Left lung (tissue), 10 donors: ENCODE measurements around the gene DST. TPM values are rescaled to one million over a fixed set of nuclear protein-coding genes. Genes with fewer than 3 reads are reported as not detected.
"Not testable (repeated sequence)": the region's sequence is repeated elsewhere in the genome, so short reads cannot be mapped to it uniquely, and the experiment has no call there.

Experiments used
- ATAC-seq: fragments of 200-7000 bp; cut with Tn5 transposase; one replicate; pipeline ENCODE4 v1.9.1; 2020; ENCODE audit warnings: moderate library complexity
- DNase-seq, 4 donors: peaks; one replicate each; pipeline ENCODE4 v3.0.0-alpha.2; 2013 to 2020
- H3K27ac ChIP-seq, 2 donors: fragments of 200-600 bp; sonication (generic) in 1 of 2; one replicate each; pipeline versions ENCODE4 v1.5.0 to v1.8.0; 2020 to 2021
- H3K27me3 ChIP-seq, 2 donors: fragments of 200-600 bp; sonication (generic) in 1 of 2; one replicate each; pipeline versions ENCODE4 v1.5.0 to v1.8.0; 2020 to 2021
- H3K36me3 ChIP-seq, 2 donors: fragments of 200-600 bp; sonication (generic) in 1 of 2; one replicate each; pipeline versions ENCODE4 v1.5.0 to v1.8.0; 2020 to 2021
- H3K4me1 ChIP-seq, 2 donors: fragments of 200-600 bp; one replicate each; pipeline ENCODE4 v1.8.0; 2021
- H3K4me3 ChIP-seq, 2 donors: fragments of 200-600 bp; sonication (generic) in 1 of 2; one replicate each; pipeline versions ENCODE4 v1.5.0 to v1.8.0; 2020 to 2021; ENCODE audit warnings: mild to moderate bottlenecking in 1 of 2
- H3K9me3 ChIP-seq, 2 donors: fragments of 200-600 bp; sonication (generic) in 1 of 2; one replicate each; pipeline versions ENCODE4 v1.5.0 to v1.8.0; 2020 to 2021
- intact Hi-C, 2 donors: fragments of 100-400 bp; cut with DNase I; formaldehyde crosslinking; loops; one replicate each; pipeline versions ENCODE4 v1.11.2 to v1.14.2; 2022
- polyA plus RNA-seq, 6 donors: library from polyadenylated mRNA; unstranded; fragments of 120-200 nt; gene quantifications; one replicate each; pipeline ENCODE4 v1.2.1, GENCODE V29; 2013; ENCODE audit not compliant: insufficient read length in 6 of 6
- total RNA-seq, 2 donors: library from RNA; stranded (reverse); fragmentation: NEBNext Ultra II Directional; extraction: Animal tissue kit (Norgen Biotek cat#: 25700); gene quantifications; one replicate each; pipeline ENCODE4 v1.2.1, GENCODE V29; 2021
- TF ChIP-seq, protein P1 (sequence below), 2 donors: fragments of 200-600 bp; sonication (generic) in 1 of 2; IDR thresholded peaks; one replicate each; pipeline versions ENCODE4 v1.5.0 to v1.8.0; 2021; ENCODE audit warnings: antibody characterized with exemption in 2 of 2
- donor health status: DM: no; HTN: yes; CAD: no.
- donor health status: DM: no; HTN: no; CAD: no.

DST gene
- total and polyA plus RNA-seq, 8 donors, result 290 to 636 (median 504) TPM

DNA sequence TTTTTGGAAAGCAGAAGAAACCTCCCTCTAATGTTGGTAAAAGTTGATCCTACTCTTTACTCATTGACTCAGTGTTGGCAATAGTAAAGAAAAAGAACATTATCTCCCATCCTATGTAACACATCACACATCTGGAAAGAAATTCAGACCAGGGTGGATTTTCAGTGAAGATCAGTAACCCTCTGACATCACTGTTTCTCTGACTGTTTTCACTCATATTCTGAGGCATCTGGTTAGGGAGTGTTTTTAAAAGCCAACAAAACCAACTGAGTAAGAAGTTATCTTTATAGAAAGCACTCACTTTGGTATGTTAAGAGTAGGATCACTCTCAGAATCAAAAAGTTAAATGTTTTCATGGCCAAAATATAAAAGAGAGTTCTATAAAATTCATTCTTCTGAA lies 143.6 kb downstream of the DST start:
- TF ChIP-seq, protein P1, sequence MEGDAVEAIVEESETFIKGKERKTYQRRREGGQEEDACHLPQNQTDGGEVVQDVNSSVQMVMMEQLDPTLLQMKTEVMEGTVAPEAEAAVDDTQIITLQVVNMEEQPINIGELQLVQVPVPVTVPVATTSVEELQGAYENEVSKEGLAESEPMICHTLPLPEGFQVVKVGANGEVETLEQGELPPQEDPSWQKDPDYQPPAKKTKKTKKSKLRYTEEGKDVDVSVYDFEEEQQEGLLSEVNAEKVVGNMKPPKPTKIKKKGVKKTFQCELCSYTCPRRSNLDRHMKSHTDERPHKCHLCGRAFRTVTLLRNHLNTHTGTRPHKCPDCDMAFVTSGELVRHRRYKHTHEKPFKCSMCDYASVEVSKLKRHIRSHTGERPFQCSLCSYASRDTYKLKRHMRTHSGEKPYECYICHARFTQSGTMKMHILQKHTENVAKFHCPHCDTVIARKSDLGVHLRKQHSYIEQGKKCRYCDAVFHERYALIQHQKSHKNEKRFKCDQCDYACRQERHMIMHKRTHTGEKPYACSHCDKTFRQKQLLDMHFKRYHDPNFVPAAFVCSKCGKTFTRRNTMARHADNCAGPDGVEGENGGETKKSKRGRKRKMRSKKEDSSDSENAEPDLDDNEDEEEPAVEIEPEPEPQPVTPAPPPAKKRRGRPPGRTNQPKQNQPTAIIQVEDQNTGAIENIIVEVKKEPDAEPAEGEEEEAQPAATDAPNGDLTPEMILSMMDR (IDR thresholded peaks at IDR 0.05), result no peak
- peaks cover 0 to 12% of the 10 kb centered on the region in 2 donors for H3K36me3 ChIP-seq
- H3K4me3 ChIP-seq, result no peak overlapping the region
- intact Hi-C loops, result no loop called here
- no peaks in the 10 kb centered on the region for H3K4me1 ChIP-seq
- no peaks in the 10 kb centered on the region for H3K9me3 ChIP-seq
- H3K27me3 ChIP-seq, result no peaks in the 10 kb centered on the region
- ATAC-seq, result no peak
- DNase-seq, result no peak
- H3K27ac ChIP-seq, result no peak overlapping the region

DNA sequence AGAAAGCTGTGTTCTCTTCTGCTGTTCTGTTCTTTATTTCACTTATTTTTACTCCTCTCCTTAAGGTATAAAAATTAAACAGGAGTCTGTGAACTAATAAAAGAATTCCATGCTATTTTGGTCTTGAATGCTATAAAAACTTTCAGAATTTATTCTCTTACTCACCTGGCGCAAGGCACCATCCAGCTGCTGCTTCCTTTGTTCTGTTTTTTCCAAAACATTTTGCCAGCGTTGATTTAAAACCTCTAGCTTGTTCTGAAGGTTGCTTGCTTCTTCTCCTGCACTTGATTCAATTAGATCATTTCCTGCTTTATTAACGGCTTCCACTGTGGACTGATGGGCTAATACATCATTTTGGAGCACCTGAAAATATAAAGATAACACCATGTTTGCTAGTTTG lies 145.0 kb downstream of the DST start:
- Histone ChIP-seq H3K9me3 (no peaks in the 10 kb centered on the region), H3K36me3 (peaks cover 0 to 15% of the 10 kb centered on the region in 2 donors), H3K4me1 (no peaks in the 10 kb centered on the region), H3K4me3 (no peak overlapping the region), H3K27me3 (no peaks in the 10 kb centered on the region), H3K27ac (no peak overlapping the region)
- TF ChIP-seq, protein P1 (IDR thresholded peaks at IDR 0.05), result no peak
- ATAC-seq (no peak), DNase-seq (no peak)
- intact Hi-C loops, result no loop called here

DNA sequence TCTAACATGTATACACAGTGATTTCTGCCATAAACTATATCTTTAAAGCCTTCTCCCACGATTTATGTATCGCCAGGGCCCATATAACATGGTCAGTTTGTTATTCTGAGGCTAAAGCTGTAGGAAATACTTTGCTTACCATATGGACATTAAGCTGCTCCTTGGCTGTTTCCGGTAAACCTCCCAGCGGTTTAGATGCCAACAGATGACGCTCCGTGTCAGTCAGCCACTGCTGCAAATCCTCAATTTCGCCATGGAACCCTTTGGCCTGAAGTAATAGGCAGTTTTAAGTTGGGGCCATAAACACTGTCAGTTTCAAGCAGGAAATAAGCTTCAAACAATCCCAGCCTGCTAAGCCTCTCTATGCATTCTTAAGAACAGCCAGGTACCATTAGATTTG lies 145.4 kb downstream of the DST start:
- ATAC-seq, result no peak
- DNase-seq, result no peak
- intact Hi-C loops, result no loop called here
- no peaks in the 10 kb centered on the region for H3K9me3 ChIP-seq
- no peak overlapping the region for H3K4me3 ChIP-seq
- H3K27ac ChIP-seq, result no peak overlapping the region
- no peaks in the 10 kb centered on the region for H3K27me3 ChIP-seq
- TF ChIP-seq, protein P1 (IDR thresholded peaks at IDR 0.05), result no peak
- no peaks in the 10 kb centered on the region for H3K4me1 ChIP-seq
- H3K36me3 ChIP-seq, result peaks cover 0 to 19% of the 10 kb centered on the region in 2 donors

DNA sequence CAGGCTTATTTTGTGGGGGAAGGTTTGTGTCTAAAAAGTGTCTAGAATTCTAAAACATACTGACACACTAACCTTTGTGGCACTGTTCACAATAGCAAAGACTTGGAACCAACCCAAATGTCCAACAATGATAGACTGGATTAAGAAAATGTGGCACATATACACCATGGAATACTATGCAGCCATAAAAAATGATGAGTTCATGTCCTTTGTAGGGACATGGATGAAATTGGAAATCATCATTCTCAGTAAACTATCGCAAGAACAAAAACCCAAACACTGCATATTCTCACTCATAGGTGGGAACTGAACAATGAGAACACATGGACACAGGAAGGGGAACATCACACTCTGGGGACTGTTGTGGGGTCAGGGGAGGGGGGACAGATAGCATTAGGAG lies 146.0 kb downstream of the DST start:
- H3K4me3 ChIP-seq, ATAC-seq, H3K27me3 ChIP-seq, H3K4me1 ChIP-seq, DNase-seq, H3K27ac ChIP-seq, intact Hi-C loops, H3K9me3 ChIP-seq: not testable (repeated sequence)
- peaks cover 0 to 24% of the 10 kb centered on the region in 2 donors for H3K36me3 ChIP-seq

DNA sequence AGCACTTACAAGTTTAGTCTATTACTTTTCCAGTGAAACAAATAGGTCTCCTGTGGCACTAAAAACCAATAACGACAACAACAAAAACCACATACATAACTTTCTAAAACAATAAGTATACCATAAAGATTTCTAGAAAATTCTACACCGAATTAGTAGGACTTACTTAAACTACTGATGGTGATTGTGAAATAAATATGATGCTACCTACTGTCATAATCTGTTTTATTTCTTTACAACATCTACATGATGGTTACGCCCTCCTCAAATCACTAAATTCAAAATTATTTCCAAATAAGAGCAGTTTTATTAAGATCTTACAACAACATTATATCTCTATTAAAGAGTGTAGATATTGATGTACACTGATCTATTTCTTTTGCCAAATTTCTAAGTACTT lies 147.0 kb downstream of the DST start:
- H3K4me3 ChIP-seq, result no peak overlapping the region
- H3K4me1 ChIP-seq, result no peaks in the 10 kb centered on the region
- DNase-seq, result no peak
- no peaks in the 10 kb centered on the region for H3K9me3 ChIP-seq
- H3K36me3 ChIP-seq, result peaks cover 0 to 24% of the 10 kb centered on the region in 2 donors
- no peak for ATAC-seq
- intact Hi-C loops, result no loop called here
- TF ChIP-seq, protein P1 (IDR thresholded peaks at IDR 0.05), result no peak
- H3K27me3 ChIP-seq, result no peaks in the 10 kb centered on the region
- H3K27ac ChIP-seq, result no peak overlapping the region

DNA sequence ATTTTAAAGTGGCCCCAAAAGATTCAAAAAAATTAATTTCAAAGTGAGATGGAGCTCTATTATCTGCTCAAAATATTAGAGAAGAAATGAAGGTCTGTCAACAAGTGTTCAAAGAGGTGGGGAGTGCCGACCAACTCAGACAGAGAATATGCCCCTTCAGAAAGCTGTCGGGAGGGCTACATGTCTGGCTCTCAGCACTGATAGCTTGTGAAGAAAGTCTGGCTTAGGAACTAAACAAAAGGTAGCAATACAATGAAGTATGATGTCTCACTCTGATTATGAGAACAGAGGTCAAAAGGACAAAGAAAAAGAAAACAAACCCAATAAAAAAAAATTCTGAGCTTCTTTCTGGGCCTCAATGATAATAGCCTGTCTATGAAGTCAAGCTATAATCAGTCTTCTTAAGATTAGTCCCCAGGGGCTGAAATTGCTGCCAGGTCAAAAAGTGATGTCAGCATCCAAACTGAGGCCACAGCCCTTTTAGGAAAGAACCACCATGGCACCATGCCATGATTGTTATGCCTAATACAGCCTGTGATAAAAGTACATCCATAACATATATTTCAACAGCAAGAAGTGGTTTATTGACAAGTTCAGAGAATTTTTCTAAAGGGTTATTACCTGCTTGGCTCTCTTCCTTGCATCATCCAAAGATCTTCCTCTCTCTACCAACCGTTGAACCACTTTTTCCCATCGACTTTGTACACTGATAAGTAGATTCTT lies 150.9 kb downstream of the DST start:
- DNase-seq, result no peak
- Histone ChIP-seq H3K27me3 (no peaks in the 10 kb centered on the region), H3K9me3 (no peaks in the 10 kb centered on the region), H3K27ac (no peak overlapping the region), H3K36me3 (peaks cover 0 to 30% of the 10 kb centered on the region in 2 donors), H3K4me1 (no peaks in the 10 kb centered on the region), H3K4me3 (no peak overlapping the region)
- ATAC-seq, result no peak
- intact Hi-C loops, result no loop called here
- TF ChIP-seq, protein P1 (IDR thresholded peaks at IDR 0.05), result no peak
